HepG2 (cell line): ENCODE measurements around the gene MT1A. TPM values are rescaled to one million over a fixed set of nuclear protein-coding genes. Genes with fewer than 3 reads are reported as not detected.

Experiments used
- ATAC-seq: fragments of 200-7000 bp; cut with Tn5 transposase; 3 replicates; pipeline ENCODE4 v1.9.1; 2020; ENCODE audit warnings: mild to moderate bottlenecking, moderate library complexity
- BruUV-seq: library from RNA; stranded (reverse); fragments of 400-500 nt; replicated peaks from 2 replicates; lab custom pipeline; 2021; lab: Mats Ljungman, UMichigan
- CTCF ChIA-PET: fragments of 300-600 bp; formaldehyde crosslinking; extraction: SDS; loops from one replicate; lab custom pipeline; 2021; ENCODE audit warnings: low total read pairs, inconsistent platforms, low intra/inter-chr PET ratio; lab: Yijun Ruan, JAX
- POLR2A ChIA-PET: fragments of 350-600 bp; sonication (Branson Sonifier 250); formaldehyde crosslinking; loops from one replicate; lab custom pipeline; 2020; ENCODE audit warnings: antibody characterized with exemption, inconsistent platforms; lab: Yijun Ruan, JAX
- DNase-seq: peaks from one replicate; pipeline ENCODE4 v3.0.0-alpha.2; 2015; ENCODE audit warnings: low spot score
- FAIRE-seq: peaks from 3 replicates; lab custom pipeline; 2011; peaks lifted over from hg19 to GRCh38; lab: Jason Lieb, UNC
- H2AFZ ChIP-seq: one replicate; pipeline ENCODE4 v1.6.1; 2011; ENCODE audit warnings: low read length, inconsistent platforms
- H3K27ac ChIP-seq: fragments of 300-600 bp; 3 replicates; pipeline ENCODE4 v1.8.0; 2011; ENCODE audit warnings: mixed run types, mild to moderate bottlenecking, mixed read lengths, low read length, inconsistent platforms; ENCODE audit not compliant: insufficient read depth; ENCODE audit errors: extremely low read length
- H3K27me3 ChIP-seq, 2 experiments: fragments of 200-600 bp in 1 of 2; 2 replicates in 1 of 2; 3 replicates in 1 of 2; pipeline versions ENCODE4 v1.6.0 to v1.8.0; 2011; ENCODE audit warnings: low read length in 2 of 2, mild to moderate bottlenecking in 2 of 2, moderate library complexity in 2 of 2, inconsistent platforms in 1 of 2; ENCODE audit not compliant: insufficient read depth in 2 of 2, control insufficient read depth in 1 of 2
- H3K36me3 ChIP-seq, 2 experiments: fragments of 200-600 bp in 1 of 2; replicated peaks in 1 of 2; 2 replicates in 1 of 2; 3 replicates in 1 of 2; pipeline versions ENCODE4 v1.5.1 to v1.8.0; 2011; ENCODE audit warnings: low read length in 2 of 2, inconsistent platforms in 1 of 2; ENCODE audit not compliant: insufficient read depth in 2 of 2, control insufficient read depth in 1 of 2
- H3K4me1 ChIP-seq: 2 replicates; pipeline ENCODE4 v1.5.1; 2012; ENCODE audit warnings: low read length, inconsistent platforms; ENCODE audit not compliant: insufficient read depth
- H3K4me2 ChIP-seq: 2 replicates; pipeline ENCODE4 v1.6.0; 2011; ENCODE audit warnings: low read depth, low read length, inconsistent platforms
- H3K4me3 ChIP-seq, 3 experiments: fragments of 200-600 bp in 1 of 3; sonication (generic), shearing (Covaris generic) in 1 of 3; replicated peaks in 1 of 3; 2 replicates each; pipeline ENCODE4 v1.5.1; 2011 to 2016; ENCODE audit warnings: low read length in 3 of 3, inconsistent platforms in 2 of 3, low read depth in 2 of 3, mild to moderate bottlenecking in 2 of 3, control low read depth in 1 of 3, mixed read lengths in 1 of 3; ENCODE audit not compliant: insufficient read depth in 1 of 3
- H3K79me2 ChIP-seq: one replicate; pipeline ENCODE4 v1.6.1; 2011; ENCODE audit warnings: low read length, inconsistent platforms; ENCODE audit not compliant: insufficient read depth
- H3K9ac ChIP-seq: 2 replicates; pipeline ENCODE4 v1.6.0; 2011; ENCODE audit warnings: mild to moderate bottlenecking, low read depth, low read length, inconsistent platforms; ENCODE audit not compliant: insufficient read depth
- H3K9me3 ChIP-seq: 2 replicates; pipeline ENCODE4 v1.5.1; 2012; ENCODE audit warnings: mild to moderate bottlenecking, low read length
- H4K20me1 ChIP-seq: 2 replicates; pipeline ENCODE4 v1.6.0; 2011; ENCODE audit warnings: inconsistent platforms, mild to moderate bottlenecking, low read length, moderate library complexity; ENCODE audit not compliant: insufficient read depth
- AKAP8 ChIP-seq: sonication (generic); formaldehyde crosslinking; IDR thresholded peaks from 2 replicates; pipeline ENCODE4 v1.5.1; 2020; ENCODE audit warnings: mild to moderate bottlenecking, missing genetic modification reagents
- CHD4 ChIP-seq: fragments of 200-600 bp; sonication (generic); IDR thresholded peaks from 2 replicates; pipeline ENCODE4 v1.7.0; 2017; ENCODE audit warnings: mild to moderate bottlenecking, low read length, borderline replicate concordance
- GPBP1L1 ChIP-seq: sonication (generic); formaldehyde crosslinking; IDR thresholded peaks from 2 replicates; pipeline ENCODE4 v1.5.0; 2020; ENCODE audit warnings: mild to moderate bottlenecking, missing genetic modification reagents
- MED8 ChIP-seq: sonication (generic); formaldehyde crosslinking; IDR thresholded peaks from 2 replicates; pipeline ENCODE4 v1.8.1; 2023; ENCODE audit warnings: mild to moderate bottlenecking, missing genetic modification reagents; ENCODE audit not compliant: insufficient replicate concordance
- NFATC3 ChIP-seq: sonication (generic); formaldehyde crosslinking; IDR thresholded peaks from 2 replicates; pipeline ENCODE4 v1.5.1; 2020; ENCODE audit warnings: mild to moderate bottlenecking, missing genetic modification reagents
- PLRG1 ChIP-seq: fragments of 450-650 bp; conservative IDR thresholded peaks from 2 replicates; pipeline ENCODE4 v1.6.1; 2016
- SIX4 ChIP-seq: sonication (generic); formaldehyde crosslinking; IDR thresholded peaks from 2 replicates; pipeline ENCODE4 v1.4.0; 2020; ENCODE audit warnings: missing genetic modification reagents
- SRSF4 ChIP-seq: fragments of 200-400 bp; formaldehyde crosslinking; IDR thresholded peaks from one replicate; pipeline ENCODE4 v1.6.1; 2018; ENCODE audit warnings: mild to moderate bottlenecking, low read depth, low read length, moderate library complexity; ENCODE audit not compliant: poor library complexity, severe bottlenecking
- TIGD3 ChIP-seq: sonication (generic); formaldehyde crosslinking; IDR thresholded peaks from 2 replicates; pipeline ENCODE4 v1.5.1; 2020; ENCODE audit warnings: mild to moderate bottlenecking, missing genetic modification reagents, borderline replicate concordance
- U2AF2 ChIP-seq: fragments of 200-400 bp; formaldehyde crosslinking; IDR thresholded peaks from 2 replicates; pipeline ENCODE4 v1.6.1; 2017; ENCODE audit warnings: low read depth, mild to moderate bottlenecking, low read length
- ZNF570 ChIP-seq: sonication (generic); formaldehyde crosslinking; IDR thresholded peaks from 2 replicates; pipeline ENCODE4 v1.4.0; 2020; ENCODE audit warnings: mild to moderate bottlenecking, missing genetic modification reagents, borderline replicate concordance
- ZNF576 ChIP-seq: sonication (generic); formaldehyde crosslinking; IDR thresholded peaks from 2 replicates; pipeline ENCODE4 v1.4.0; 2020; ENCODE audit warnings: mild to moderate bottlenecking, missing genetic modification reagents
- WGBS: methylation state at CpG from one replicate; pipeline ENCODE4 v1.1.6; 2017; ENCODE audit warnings: low lambda C conversion rate; 5-methylcytosine and 5-hydroxymethylcytosine counted together
- in situ Hi-C: cut with HindIII; loops from 2 replicates; pipeline ENCODE4 v1.10.0; 2017; ENCODE audit warnings: low pct_unique_long_range_greater_than_20kb; ENCODE audit not compliant: extremely low pct_ligation_motif_present
- intact Hi-C: fragments of 100-400 bp; cut with micrococcal nuclease; formaldehyde crosslinking; loops from one replicate; pipeline ENCODE4 v1.10.0; 2022; ENCODE audit not compliant: unreplicated experiment
- polyA plus RNA-seq, 8 experiments: library from polyadenylated mRNA; depleted of rRNA in 3 of 8; stranded (reverse) in 7 of 8; unstranded in 1 of 8; fragments of >200 nt; fragmentation: Illumina TruSeq in 4 of 8; extraction: Trizol in 4 of 8; gene quantifications; 2 replicates each; pipeline versions ENCODE4 v1.2.1 to v1.2.3, GENCODE V29; 2011 to 2016; ENCODE audit warnings: low read depth in 4 of 8, missing spikeins in 1 of 8, mixed read lengths in 1 of 8; ENCODE audit not compliant: insufficient read depth in 1 of 8
- total RNA-seq, 5 experiments: library from RNA; depleted of rRNA; stranded (reverse); fragments of >200 nt; fragmentation: Illumina TruSeq; extraction: Trizol; gene quantifications; 2 replicates each; pipeline ENCODE4 v1.2.3, GENCODE V29; 2016; ENCODE audit warnings: low read depth in 1 of 5

MT1A gene
- total and polyA plus RNA-seq, 2 of the 13 experiments (the other 11 are each of a cell fraction or from before 2014, with no cell fraction given) = 8.3 to 10.4 TPM

DNA sequence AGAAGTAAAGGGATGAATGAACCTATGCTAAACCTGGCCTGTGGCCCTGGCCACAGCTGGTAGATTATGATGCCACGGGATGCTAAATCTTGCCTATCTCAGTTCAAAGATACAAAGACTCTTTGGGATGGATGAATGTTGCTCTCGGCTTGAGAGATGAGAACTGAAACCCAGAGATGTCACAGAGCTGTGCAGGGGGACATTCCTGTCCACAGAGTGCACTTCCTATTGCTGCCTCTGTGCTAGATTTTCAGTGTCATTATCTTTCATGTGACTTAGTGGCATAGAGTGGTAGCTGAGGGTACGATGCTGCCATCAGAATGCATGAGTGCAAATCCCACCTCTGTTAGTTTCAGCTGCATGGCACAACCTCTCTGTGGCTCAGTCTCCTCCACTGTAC lies 8.3 kb upstream of the MT1A start:
- Histone ChIP-seq H3K4me2 (no peak overlapping the region), H3K27me3 (peaks cover 6 to 69% of the 10 kb centered on the region in 2 experiments; a peak in 4 of 5 replicates), H3K36me3 (no peaks in the 10 kb centered on the region), H4K20me1 (no peaks in the 10 kb centered on the region), H3K9me3 (no peaks in the 10 kb centered on the region), H3K9ac (no peak overlapping the region), H3K79me2 (no peaks in the 10 kb centered on the region), H2AFZ (no peak overlapping the region), H3K4me3 (no peak overlapping the region), H3K4me1 (peaks cover 45% of the 10 kb centered on the region), H3K27ac (no peak overlapping the region)
- POLR2A ChIA-PET = interaction anchor here (1.3 kb wide), 1 partner anchor 22 kb away, joined by 6 read pairs; the partner anchor contains the start of gene MT2A
- FAIRE-seq (no peak), DNase-seq (no peak), ATAC-seq (no peak)
- BruUV-seq = no TSS peak
- CTCF ChIA-PET = no interaction called here
- TF ChIP-seq MED8 (CRISPR knock-in tag) (no peak), GPBP1L1 (CRISPR knock-in tag) (no peak), ZNF570 (CRISPR knock-in tag) (no peak), CHD4 (no peak), AKAP8 (CRISPR knock-in tag) (no peak), TIGD3 (CRISPR knock-in tag) (no peak), PLRG1 (no peak), NFATC3 (CRISPR knock-in tag) (no peak), ZNF576 (CRISPR knock-in tag) (no peak), U2AF2 (no peak), SRSF4 (no peak), SIX4 (CRISPR knock-in tag) (no peak)
- 38% methylated on average over 3 of the region's 3 CpGs for WGBS
- in situ Hi-C loops (no loop called here), intact Hi-C loops (no loop called here)
